Measurements from ENCODE around the gene HMGCS1. TPM values are rescaled to one million over a fixed set of nuclear protein-coding genes. Genes with fewer than 3 reads are reported as not detected.

Gene HMGCS1
- total and polyA plus RNA-seq, 2 of the 13 experiments (the other 11 are each of a cell fraction or from before 2014, with no cell fraction given): 56.8 to 318 TPM

GRCh38 chr5:43348207-43348606, 35.0 kb upstream of the HMGCS1 start:
- in situ Hi-C loops (cut with HindIII; ENCODE audit: extremely low pct_ligation_motif_present, low pct_unique_long_range_greater_than_20kb) (no loop called here), intact Hi-C loops (cut with micrococcal nuclease; ENCODE audit: unreplicated experiment) (no loop called here)
- Histone ChIP-seq H2AFZ (ENCODE audit: low read length) (no peak overlapping the region), H3K9ac (ENCODE audit: insufficient read depth, low read depth, low read length) (no peak overlapping the region), H3K4me3 (replicated peaks in 1 of 3; ENCODE audit: insufficient read depth in 1 of 3, low read depth in 2 of 3, low read length in 3 of 3) (0 out of 6 replicates have a peak overlapping the region, but pooled peaks of 1 of the 3 experiments have one; percentile 18), H3K4me2 (ENCODE audit: low read depth, low read length) (peak overlapping the region; percentile 59), H3K27me3 (ENCODE audit: control insufficient read depth in 1 of 2, insufficient read depth in 2 of 2, low read length in 2 of 2) (0 out of 5 replicates have a peak, but pooled peaks cover 0 to 6% of the 10 kb centered on the region in 2 experiments), H3K4me1 (ENCODE audit: insufficient read depth, low read length) (peaks cover 24% of the 10 kb centered on the region), H3K36me3 (replicated peaks in 1 of 2; ENCODE audit: control insufficient read depth in 1 of 2, insufficient read depth in 2 of 2, low read length in 2 of 2) (no peaks in the 10 kb centered on the region), H3K9me3 (ENCODE audit: low read length) (no peaks in the 10 kb centered on the region), H3K27ac (ENCODE audit: extremely low read length, insufficient read depth, low read length) (no peak overlapping the region), H4K20me1 (ENCODE audit: insufficient read depth, low read length) (no peaks in the 10 kb centered on the region), H3K79me2 (ENCODE audit: insufficient read depth, low read length) (no peaks in the 10 kb centered on the region)
- ATAC-seq: peak; percentile 94
- BruUV-seq (replicated peaks): no TSS peak
- peak; percentile 23 for FAIRE-seq
- POLR2A ChIA-PET: interaction anchor here (1.7 kb wide), 1 partner anchor 35 kb away, joined by 8 read pairs; the partner anchor contains the start of gene HMGCS1
- WGBS (ENCODE audit: low lambda C conversion rate): 0% methylated on average over 4 of the region's 4 CpGs
- CTCF ChIA-PET (ENCODE audit: low intra/inter-chr PET ratio, low total read pairs): no interaction called here
- DNase-seq (ENCODE audit: low spot score): peak; percentile 36
- TF ChIP-seq SRSF9 (IDR thresholded peaks at IDR 0.05; ENCODE audit: borderline replicate concordance, insufficient read depth, low read depth, low read length, poor library complexity, severe bottlenecking) (no peak), HHEX (CRISPR knock-in tag; IDR thresholded peaks at IDR 0.05) (no peak), TBP (CRISPR knock-in tag; IDR thresholded peaks at IDR 0.05) (no peak), RARA (CRISPR knock-in tag; IDR thresholded peaks at IDR 0.05) (no peak), ZNF552 (CRISPR knock-in tag; IDR thresholded peaks at IDR 0.05; ENCODE audit: borderline replicate concordance) (no peak), DPF2 (CRISPR knock-in tag; IDR thresholded peaks at IDR 0.05; ENCODE audit: borderline replicate concordance, low read depth) (0 out of 2 replicates have a peak, but pooled peaks have one; percentile 60), ZFP1 (CRISPR knock-in tag; IDR thresholded peaks at IDR 0.05) (no peak), RBFOX2 (IDR thresholded peaks at IDR 0.05; ENCODE audit: low read depth, low read length) (no peak), ZBTB38 (CRISPR knock-in tag; IDR thresholded peaks at IDR 0.05) (no peak), AKNA (CRISPR knock-in tag; IDR thresholded peaks at IDR 0.05; ENCODE audit: borderline replicate concordance) (no peak), THYN1 (CRISPR knock-in tag; IDR thresholded peaks at IDR 0.05; ENCODE audit: borderline replicate concordance, low read depth) (no peak), LCORL (IDR thresholded peaks at IDR 0.05) (no peak), LCORL (CRISPR knock-in tag; IDR thresholded peaks at IDR 0.05) (no peak), CAMTA2 (CRISPR knock-in tag; IDR thresholded peaks at IDR 0.05; ENCODE audit: borderline replicate concordance) (no peak), TEAD3 (CRISPR knock-in tag; optimal IDR thresholded peaks at IDR 0.05; ENCODE audit: borderline replicate concordance) (no peak), ZNF776 (CRISPR knock-in tag; IDR thresholded peaks at IDR 0.05) (no peak), AGO1 (IDR thresholded peaks at IDR 0.05; ENCODE audit: low read depth, low read length, poor library complexity, severe bottlenecking) (no peak), ZNF224 (CRISPR knock-in tag; IDR thresholded peaks at IDR 0.05) (no peak), REXO4 (CRISPR knock-in tag; IDR thresholded peaks at IDR 0.05; ENCODE audit: borderline replicate concordance) (no peak)
- TF ChIP-seq, protein P1, sequence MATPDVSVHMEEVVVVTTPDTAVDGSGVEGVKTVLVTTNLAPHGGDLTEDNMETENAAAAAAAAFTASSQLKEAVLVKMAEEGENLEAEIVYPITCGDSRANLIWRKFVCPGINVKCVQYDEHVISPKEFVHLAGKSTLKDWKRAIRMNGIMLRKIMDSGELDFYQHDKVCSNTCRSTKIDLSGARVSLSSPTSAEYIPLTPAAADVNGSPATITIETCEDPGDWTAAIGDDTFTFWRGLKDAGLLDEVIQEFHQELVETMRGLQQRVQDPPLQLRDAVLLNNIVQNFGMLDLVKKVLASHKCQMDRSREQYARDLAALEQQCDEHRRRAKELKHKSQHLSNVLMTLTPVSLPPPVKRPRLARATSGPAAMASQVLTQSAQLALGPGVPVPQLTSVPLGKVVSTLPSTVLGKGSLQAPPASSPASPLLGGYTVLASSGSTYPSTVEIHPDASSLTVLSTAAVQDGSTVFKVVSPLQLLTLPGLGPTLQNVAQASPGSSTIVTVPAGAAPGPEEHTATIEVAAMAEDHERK (CRISPR knock-in tag; IDR thresholded peaks at IDR 0.05; ENCODE audit: low read depth): no peak
